Subcutaneous abdominal adipose tissue (tissue), 5 donors: ENCODE measurements around the gene MACF1.
"Not testable (repeated sequence)": the region's sequence is repeated elsewhere in the genome, so short reads cannot be mapped to it uniquely, and the experiment has no call there.

ENCODE experiments used
- H3K27ac ChIP-seq: one replicate; pipeline ENCODE4 v1.7.0; 2013; ENCODE audit warnings: low read depth, mild to moderate bottlenecking, inconsistent platforms, low read length, moderate library complexity
- H3K27me3 ChIP-seq, 5 donors: one replicate each; pipeline ENCODE4 v1.7.0; 2013; ENCODE audit warnings: low read length in 5 of 5, inconsistent platforms in 1 of 5; ENCODE audit not compliant: control insufficient read depth in 5 of 5, insufficient read depth in 4 of 5
- H3K36me3 ChIP-seq, 5 donors: one replicate each; pipeline ENCODE4 v1.7.0; 2013; ENCODE audit warnings: low read length in 5 of 5; ENCODE audit not compliant: control insufficient read depth in 5 of 5, insufficient read depth in 5 of 5
- H3K4me1 ChIP-seq, 5 donors: one replicate each; pipeline ENCODE4 v1.7.0; 2013; ENCODE audit warnings: low read length in 5 of 5, mild to moderate bottlenecking in 3 of 5, moderate library complexity in 1 of 5; ENCODE audit not compliant: control insufficient read depth in 5 of 5, insufficient read depth in 5 of 5
- H3K4me3 ChIP-seq, 5 donors: one replicate each; pipeline ENCODE4 v1.7.0; 2013; ENCODE audit warnings: low read length in 5 of 5, low read depth in 1 of 5
- H3K9ac ChIP-seq, 5 donors: one replicate each; pipeline ENCODE4 v1.7.0; 2013; ENCODE audit warnings: low read length in 5 of 5, mild to moderate bottlenecking in 4 of 5, moderate library complexity in 3 of 5
- H3K9me3 ChIP-seq, 5 donors: one replicate each; pipeline ENCODE4 v1.7.0; 2013; ENCODE audit warnings: low read length in 5 of 5; ENCODE audit not compliant: control insufficient read depth in 5 of 5
- donor health status: healthy.
- donor health status: healthy.
- donor health status: healthy.
- donor health status: healthy.
- donor health status: healthy.

The MACF1 gene

GRCh38 chr1:39472826-39473225, 268.3 kb downstream of the MACF1 start:
- no peaks in the 10 kb centered on the region for H3K27me3 ChIP-seq
- H3K9me3 ChIP-seq, result no peaks in the 10 kb centered on the region
- peaks cover 43 to 89% (median 75%) of the 10 kb centered on the region in 5 donors for H3K36me3 ChIP-seq
- peaks cover 0 to 7% (median 5%) of the 10 kb centered on the region in 5 donors for H3K4me1 ChIP-seq
- H3K27ac ChIP-seq, result no peak overlapping the region
- H3K4me3 ChIP-seq, result no peak overlapping the region
- H3K9ac ChIP-seq, result no peak overlapping the region

- no peaks in the 10 kb centered on the region for H3K9me3 ChIP-seq
- H3K4me1 ChIP-seq, result peaks cover 0 to 10% (median 8%) of the 10 kb centered on the region in 5 donors
- H3K4me3 ChIP-seq, result no peak overlapping the region
- H3K36me3 ChIP-seq, result peaks cover 43 to 85% (median 72%) of the 10 kb centered on the region in 5 donors
- H3K27me3 ChIP-seq, result no peaks in the 10 kb centered on the region
- no peak overlapping the region for H3K9ac ChIP-seq
- H3K27ac ChIP-seq, result no peak overlapping the region
Observed at GRCh38 chr1:39473324-39473723, 268.8 kb downstream of the MACF1 start.

GRCh38 chr1:39474810-39475209, 270.3 kb downstream of the MACF1 start:
- Histone ChIP-seq H3K27me3 (no peaks in the 10 kb centered on the region), H3K4me1 (peaks cover 0 to 16% (median 12%) of the 10 kb centered on the region in 5 donors), H3K9ac (no peak overlapping the region), H3K9me3 (no peaks in the 10 kb centered on the region), H3K27ac (no peak overlapping the region), H3K4me3 (no peak overlapping the region), H3K36me3 (peaks cover 34 to 85% (median 67%) of the 10 kb centered on the region in 5 donors)

GRCh38 chr1:39475551-39475950, 271.1 kb downstream of the MACF1 start:
- H3K4me3 ChIP-seq, H3K27ac ChIP-seq, H3K27me3 ChIP-seq, H3K9ac ChIP-seq, H3K9me3 ChIP-seq: not testable (repeated sequence)
- Histone ChIP-seq H3K4me1 (peaks cover 0 to 16% (median 12%) of the 10 kb centered on the region in 5 donors), H3K36me3 (peaks cover 32 to 86% (median 67%) of the 10 kb centered on the region in 5 donors)

GRCh38 chr1:39478126-39478915, 273.8 kb downstream of the MACF1 start:
- H3K9me3 ChIP-seq, result no peaks in the 10 kb centered on the region
- no peak overlapping the region for H3K9ac ChIP-seq
- peaks cover 0 to 16% (median 12%) of the 10 kb centered on the region in 5 donors for H3K4me1 ChIP-seq
- no peaks in the 10 kb centered on the region for H3K27me3 ChIP-seq
- H3K4me3 ChIP-seq, result no peak overlapping the region
- H3K36me3 ChIP-seq, result peaks cover 19 to 81% (median 63%) of the 10 kb centered on the region in 5 donors
- no peak overlapping the region for H3K27ac ChIP-seq

GRCh38 chr1:39481289-39481688, 276.8 kb downstream of the MACF1 start:
- Histone ChIP-seq H3K27ac (no peak overlapping the region), H3K27me3 (no peaks in the 10 kb centered on the region), H3K9ac (no peak overlapping the region), H3K4me1 (peaks cover 0 to 17% (median 13%) of the 10 kb centered on the region in 5 donors), H3K4me3 (no peak overlapping the region), H3K36me3 (peaks cover 22 to 80% (median 65%) of the 10 kb centered on the region in 5 donors), H3K9me3 (no peaks in the 10 kb centered on the region)

GRCh38 chr1:39483276-39483675, 278.8 kb downstream of the MACF1 start:
- peaks cover 28 to 88% (median 75%) of the 10 kb centered on the region in 5 donors for H3K36me3 ChIP-seq
- no peak overlapping the region for H3K9ac ChIP-seq
- no peak overlapping the region for H3K27ac ChIP-seq
- H3K4me3 ChIP-seq, result no peak overlapping the region
- no peaks in the 10 kb centered on the region for H3K9me3 ChIP-seq
- H3K4me1 ChIP-seq, result peaks cover 0 to 9% (median 6%) of the 10 kb centered on the region in 5 donors
- H3K27me3 ChIP-seq, result no peaks in the 10 kb centered on the region

GRCh38 chr1:39484564-39484963, 280.1 kb downstream of the MACF1 start:
- H3K9me3 ChIP-seq, result no peaks in the 10 kb centered on the region
- H3K4me3 ChIP-seq, result no peak overlapping the region
- peaks cover 28 to 75% (median 67%) of the 10 kb centered on the region in 5 donors for H3K36me3 ChIP-seq
- H3K27ac ChIP-seq, result no peak overlapping the region
- no peak overlapping the region for H3K9ac ChIP-seq
- no peaks in the 10 kb centered on the region for H3K27me3 ChIP-seq
- peaks cover 0 to 5% (median 0%) of the 10 kb centered on the region in 5 donors for H3K4me1 ChIP-seq

- peaks cover 0 to 5% (median 0%) of the 10 kb centered on the region in 5 donors for H3K4me1 ChIP-seq
- H3K9ac ChIP-seq, result no peak overlapping the region
- H3K9me3 ChIP-seq, result no peaks in the 10 kb centered on the region
- H3K27me3 ChIP-seq, result peaks cover 0 to under 1% (median 0%) of the 10 kb centered on the region in 5 donors
- H3K4me3 ChIP-seq, result no peak overlapping the region
- no peak overlapping the region for H3K27ac ChIP-seq
- peaks cover 25 to 69% (median 60%) of the 10 kb centered on the region in 5 donors for H3K36me3 ChIP-seq
Observed at GRCh38 chr1:39485046-39485803, 280.7 kb downstream of the MACF1 start.
